GM18498 (cell line): Measurements from ENCODE around the gene MRPL55.

ENCODE experiments used
- ATAC-seq: cut with Tn5 transposase; IDR thresholded peaks from one replicate; pipeline ENCODE4 v1.9.1; 2021; ENCODE audit warnings: mild to moderate bottlenecking, moderate library complexity; ENCODE audit not compliant: unreplicated experiment

The MRPL55 gene

DNA sequence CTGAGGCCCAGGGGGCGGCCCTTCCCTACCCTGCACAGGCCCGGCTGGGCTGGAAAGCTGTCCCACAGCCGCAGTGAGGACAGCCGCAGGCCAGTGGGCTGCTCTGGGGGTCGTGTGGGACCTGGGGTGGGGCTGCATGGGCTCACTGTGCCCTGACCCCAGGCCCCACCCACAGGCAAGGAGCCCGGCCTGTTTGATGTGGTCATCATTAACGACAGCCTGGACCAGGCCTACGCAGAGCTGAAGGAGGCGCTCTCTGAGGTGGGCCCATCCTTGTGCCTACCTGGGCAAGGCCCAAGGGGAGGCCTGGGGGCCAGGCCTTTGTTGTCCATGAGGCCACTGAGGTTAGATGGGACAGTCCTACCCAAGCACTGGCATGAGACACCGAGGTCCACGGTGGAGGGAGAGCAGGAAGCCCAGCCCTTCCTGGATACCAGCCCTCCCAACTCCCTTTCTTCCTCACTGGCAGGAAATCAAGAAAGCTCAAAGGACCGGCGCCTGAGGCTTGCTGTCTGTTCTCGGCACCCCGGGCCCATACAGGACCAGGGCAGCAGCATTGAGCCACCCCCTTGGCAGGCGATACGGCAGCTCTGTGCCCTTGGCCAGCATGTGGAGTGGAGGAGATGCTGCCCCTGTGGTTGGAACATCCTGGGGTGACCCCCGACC lies 39.2 kb upstream of the MRPL55 start:
- no peak for ATAC-seq

DNA sequence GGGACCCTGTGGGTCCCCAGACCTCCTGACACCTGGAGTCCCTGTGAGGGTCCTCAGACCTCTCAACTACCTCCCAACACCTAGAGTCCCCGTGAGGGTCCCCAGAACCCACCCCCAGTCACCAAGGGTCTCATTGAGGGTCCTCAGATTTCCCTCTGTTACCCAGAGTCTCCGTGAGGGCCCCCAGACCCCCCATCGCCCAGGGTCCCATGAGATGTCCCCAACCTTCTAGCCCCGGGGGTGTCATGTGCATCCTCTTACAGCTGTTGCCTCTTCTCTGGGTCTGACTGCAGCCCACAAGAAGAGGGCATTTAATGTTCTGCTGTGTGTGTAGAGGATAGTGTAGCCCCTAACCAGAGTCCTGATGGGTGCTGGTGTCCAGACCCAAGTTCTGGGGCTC lies 38.7 kb upstream of the MRPL55 start:
- no peak for ATAC-seq

DNA sequence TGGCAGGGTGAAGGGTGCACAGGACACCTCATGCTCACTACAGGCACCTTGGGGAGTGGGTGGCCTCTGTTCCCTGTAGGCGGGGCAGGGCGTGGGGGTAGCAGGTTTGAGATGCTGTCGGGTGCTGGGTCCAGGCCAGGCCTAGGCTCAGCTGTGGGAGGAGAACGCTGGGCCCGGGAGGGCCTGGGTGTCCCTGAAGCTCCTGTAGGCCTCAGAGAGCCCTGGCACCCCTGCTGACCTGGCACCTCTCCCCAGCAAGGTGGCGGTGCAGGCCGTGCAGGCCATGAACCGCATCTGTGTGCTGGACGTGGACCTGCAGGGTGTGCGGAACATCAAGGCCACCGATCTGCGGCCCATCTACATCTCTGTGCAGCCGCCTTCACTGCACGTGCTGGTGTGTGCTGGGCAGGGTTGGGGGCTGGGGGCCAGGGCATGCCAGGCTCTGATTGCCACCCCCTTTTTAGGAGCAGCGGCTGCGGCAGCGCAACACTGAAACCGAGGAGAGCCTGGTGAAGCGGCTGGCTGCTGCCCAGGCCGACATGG lies 38.1 kb upstream of the MRPL55 start:
- ATAC-seq, result no peak

DNA sequence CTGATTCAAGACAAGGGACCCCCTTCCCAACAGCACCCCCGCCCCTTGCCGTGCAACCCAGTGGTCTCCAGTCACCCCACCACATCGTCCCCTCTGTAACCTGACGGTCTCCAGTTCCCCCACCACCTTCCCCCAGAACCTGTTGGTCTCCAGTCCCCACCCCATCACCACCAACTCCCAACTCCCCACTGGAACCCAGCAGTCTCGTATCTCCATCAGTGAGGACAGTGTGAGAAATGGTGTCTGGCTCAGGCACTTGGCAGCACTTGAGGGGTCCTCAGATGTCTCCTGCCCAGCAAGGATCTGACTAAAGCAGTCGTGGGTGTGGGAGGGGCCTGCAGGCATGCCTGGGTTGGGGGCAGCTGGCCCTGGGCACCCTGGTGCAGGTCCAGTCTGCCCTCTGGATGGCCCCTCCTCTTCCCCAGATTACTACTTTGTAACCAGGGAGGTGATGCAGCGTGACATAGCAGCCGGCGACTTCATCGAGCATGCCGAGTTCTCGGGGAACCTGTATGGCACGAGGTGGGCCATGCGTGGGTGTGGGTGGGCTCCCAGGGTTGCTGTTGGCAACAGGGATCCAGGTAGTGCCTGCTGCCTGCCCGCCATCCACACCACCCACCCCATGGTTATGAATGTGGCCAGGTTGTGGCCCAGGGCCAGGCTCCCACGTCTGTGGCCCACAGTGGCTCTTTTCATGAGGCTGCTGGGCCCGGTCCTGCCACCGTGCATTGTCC lies 37.5 kb upstream of the MRPL55 start:
- no peak for ATAC-seq

DNA sequence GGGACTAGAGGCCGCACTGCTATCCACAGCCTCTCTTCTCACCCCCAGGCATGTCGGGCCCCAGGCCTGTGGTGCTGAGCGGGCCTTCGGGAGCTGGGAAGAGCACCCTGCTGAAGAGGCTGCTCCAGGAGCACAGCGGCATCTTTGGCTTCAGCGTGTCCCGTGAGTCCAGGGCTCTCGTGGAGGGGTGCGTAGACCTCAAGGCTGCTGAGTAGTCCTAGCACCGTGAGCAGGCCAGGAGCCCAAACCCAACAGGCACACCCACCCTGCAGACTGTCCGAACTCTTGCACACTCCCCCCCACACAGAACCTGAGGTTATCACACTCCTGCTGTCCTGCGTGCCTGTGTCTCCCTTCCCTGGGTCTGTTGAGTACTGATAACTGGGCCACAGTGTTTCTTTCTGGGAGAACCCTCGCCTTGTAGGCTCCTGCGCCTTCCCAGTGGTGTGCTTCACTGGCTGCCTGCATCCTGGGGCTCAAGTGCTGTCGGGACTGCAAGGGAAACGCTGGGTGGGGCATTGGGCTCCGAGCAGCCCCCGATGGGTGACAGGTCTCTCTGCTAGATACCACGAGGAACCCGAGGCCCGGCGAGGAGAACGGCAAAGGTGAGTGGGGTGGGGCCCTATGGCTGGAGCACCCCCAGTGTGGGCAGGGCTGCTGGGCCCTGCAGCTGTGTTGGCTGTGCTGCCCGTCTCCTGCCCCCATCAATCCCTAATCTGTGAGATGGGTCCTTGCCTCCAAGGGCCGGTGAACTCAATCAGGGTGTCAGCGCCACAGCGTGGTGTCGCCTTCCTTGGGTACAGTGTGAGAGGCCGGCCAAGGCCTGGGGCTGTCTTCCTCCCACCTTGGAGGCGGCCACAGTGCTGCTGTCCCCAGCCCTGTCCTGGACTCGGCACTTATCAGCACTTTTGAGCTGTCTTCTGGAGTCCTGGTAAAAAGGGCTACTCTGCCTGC lies 36.6 kb upstream of the MRPL55 start:
- ATAC-seq, result no peak

DNA sequence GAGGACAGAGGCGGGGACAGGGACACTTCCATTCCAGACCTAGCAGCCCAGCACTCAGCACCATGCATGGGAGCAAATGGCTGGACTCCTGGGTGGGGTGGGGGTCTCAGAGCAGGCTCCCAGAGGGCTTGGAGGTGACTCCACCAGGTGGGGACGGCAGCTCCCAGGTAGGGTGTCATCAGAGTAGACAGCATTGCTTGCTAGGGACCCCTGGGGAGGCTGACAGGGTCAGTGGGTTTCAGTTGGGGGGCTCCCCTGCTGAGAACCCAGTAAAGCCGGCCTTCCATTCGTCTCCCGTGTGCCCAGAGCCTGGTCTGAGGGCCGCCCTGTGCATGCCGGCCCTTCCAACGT lies 35.9 kb upstream of the MRPL55 start:
- no peak for ATAC-seq

DNA sequence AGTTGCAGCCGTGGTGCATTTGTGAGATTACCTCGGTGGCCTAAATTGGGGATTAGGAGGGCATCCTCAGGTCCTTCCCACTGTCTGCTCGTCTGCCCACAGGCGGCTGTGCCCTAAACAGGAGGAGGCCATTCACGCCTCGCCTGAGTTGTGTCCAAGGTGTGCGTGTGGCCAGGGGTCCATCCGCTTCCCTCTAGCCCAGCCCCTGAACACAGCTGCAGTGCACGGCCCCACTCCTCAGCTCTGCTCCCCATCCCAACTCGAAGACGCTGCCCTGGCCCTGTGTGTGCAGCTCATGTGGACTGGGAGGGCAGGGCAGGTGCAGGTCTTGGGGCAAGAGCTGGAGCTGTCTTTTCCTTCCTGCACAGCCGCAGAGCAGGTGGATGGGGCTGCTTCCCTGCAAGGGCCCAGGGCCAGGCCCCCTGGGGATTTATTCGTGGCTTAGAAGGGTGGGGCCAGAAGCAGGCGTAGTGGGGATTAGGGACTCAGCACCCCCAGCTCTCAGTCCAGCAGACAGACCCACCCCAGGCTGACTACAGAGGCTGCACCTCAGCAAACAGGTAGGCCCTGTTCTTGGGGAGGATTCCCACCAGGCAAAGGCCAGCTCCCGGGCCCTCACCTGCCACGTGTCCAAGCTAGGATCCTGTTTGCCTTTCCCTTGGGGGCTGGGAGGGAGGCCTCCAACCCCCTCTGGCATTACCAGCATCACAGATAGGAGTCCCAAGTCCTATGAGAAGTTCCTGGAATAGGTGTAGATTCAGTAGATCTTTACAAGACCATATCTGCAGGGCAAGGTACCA lies 35.3 kb upstream of the MRPL55 start:
- ATAC-seq, result no peak

DNA sequence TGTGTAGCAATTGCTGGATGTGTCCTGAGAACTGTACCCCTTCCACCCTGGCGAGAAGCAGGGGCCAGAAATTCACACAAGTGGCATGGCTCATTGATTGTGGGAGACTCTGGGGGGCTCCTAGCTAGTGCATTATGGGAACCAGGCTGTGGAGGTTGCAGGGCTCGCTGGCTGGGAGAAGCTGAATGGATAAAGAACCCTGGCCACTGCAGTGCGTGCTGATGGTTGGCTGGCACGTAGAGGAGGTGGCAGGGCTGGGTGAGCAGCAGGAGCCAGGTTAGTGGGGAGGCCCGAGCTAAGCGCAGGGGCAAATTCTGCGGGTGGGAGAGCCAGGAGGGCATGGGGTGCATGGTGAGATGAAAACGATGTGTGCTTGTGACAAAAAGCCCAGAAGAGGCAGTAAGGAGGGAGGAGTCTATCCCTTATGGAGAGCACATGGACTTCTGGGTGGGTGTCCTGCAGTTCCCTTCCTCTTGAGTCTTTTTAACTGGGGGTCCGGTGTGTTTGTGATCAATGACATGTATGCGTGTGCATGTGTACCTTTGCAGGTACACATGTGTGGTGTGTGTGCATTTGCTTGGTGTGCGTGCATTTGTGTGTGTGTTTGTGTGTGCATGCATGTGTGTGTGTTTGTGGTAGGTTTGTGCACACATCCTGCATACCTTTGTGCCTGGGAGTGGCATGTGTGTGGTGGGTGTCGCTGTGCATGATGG lies 34.5 kb upstream of the MRPL55 start:
- no peak for ATAC-seq

DNA sequence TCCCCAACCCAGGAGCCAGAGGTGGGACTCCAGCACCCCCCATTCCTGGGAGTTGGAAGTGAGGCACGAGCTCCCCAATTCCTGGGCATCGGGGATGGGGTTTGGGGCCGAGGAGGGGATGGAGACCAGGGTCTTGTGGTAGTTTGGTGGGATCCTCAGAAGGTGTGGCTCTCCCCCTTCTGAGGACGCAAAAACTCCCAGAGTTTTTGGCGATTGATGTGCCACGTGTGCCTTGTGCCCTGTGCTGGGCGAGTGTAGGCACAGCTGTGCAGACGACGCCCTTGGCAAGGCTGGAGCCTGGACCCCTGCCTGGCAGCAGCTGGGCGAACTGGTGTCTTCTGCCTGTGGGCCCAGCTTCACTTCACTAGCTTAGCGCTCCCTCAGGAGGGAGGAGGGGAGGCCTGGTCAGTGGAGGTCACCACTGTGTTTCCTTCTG lies 33.6 kb upstream of the MRPL55 start:
- ATAC-seq, result no peak

DNA sequence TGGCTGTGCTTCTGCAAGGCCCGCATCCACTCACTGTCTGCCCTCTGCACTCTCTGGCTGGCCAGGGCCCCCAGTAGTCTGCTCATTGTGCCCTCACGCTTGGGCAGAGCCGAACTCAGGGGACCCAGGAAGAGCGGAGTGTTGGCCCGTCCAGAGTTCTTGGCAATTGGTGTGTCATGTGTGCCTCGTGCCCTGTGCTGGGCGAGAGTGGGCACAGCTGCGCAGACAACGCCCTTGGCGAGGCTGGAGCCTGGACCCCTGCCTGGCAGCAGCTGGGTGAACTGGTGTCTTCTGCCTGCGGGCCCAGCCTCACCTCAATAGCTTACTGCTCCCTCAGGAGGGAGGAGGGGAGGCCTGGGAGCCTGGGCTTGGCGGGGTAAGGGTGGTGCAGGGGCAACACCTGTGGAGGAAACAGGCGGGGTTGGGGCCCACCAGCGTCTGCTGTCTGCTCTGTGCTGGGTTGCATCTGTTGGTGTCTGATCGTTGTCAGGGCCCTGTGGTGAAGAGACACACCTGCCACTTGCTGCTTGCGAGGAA lies 33.1 kb upstream of the MRPL55 start:
- ATAC-seq, result no peak

DNA sequence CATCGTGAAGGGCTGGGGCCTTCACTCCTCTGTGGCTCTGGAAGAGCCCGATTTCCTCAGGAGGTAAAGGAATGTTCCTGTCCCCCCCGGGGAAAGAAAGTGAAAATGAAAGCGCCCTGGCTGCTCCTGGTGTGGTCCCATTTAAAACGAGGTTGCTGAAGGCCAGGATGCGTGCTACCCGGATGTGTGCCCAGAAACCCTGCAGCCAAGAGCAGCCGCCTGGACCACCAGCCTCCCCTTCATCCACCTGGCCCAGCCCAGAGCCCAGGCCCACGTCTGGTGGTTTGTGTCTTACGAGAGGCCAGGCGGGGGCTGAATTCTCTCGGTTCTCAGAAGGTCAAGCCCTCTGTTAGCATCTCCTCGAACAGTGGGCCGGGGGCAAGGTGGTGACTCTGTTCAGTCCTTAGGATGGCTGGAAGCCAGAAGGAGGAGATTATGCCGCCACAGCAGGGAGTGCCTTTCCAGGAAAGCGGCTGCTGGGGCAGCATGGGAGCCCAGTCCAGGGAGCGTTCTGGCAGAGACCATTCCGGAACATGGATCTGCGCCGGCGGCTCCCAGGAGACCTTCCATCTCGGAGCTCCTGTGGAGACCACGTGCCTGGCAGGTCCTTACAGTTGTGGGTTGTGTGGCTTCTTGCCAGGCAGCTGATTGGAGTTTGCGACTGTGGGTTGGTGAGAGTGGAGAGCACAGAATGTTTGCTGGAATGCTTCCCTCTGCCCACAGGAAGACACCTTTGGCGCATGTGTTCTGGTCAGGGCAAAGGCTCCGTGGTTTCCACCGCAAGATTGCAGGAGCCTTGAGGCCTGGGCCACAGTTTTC lies 32.3 kb upstream of the MRPL55 start:
- no peak for ATAC-seq

DNA sequence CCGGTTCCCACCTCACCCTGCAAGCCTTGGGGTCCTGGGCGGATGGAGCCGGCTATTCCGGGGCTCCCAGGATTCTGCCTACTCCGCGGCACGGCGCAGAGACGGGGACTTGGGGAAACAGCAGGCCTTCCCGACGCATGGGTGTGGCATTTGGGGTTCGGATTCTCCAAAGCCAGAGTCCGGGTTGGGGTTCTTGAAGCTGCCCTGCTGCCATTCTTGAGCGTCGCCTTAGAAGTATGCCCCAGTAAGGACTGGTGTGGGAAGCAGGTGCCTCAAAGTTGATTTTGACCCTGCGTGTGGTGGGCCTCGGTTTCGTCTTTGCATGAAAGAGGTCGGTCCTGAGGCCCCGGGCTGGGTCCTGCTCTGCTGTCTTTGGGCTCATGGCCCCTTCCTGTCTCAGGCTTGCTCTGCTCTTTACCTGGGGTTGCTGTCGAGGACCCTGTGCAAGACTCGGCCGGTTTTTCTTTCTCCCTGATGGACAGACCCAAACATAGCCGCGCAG lies 31.7 kb upstream of the MRPL55 start:
- ATAC-seq, result no peak

DNA sequence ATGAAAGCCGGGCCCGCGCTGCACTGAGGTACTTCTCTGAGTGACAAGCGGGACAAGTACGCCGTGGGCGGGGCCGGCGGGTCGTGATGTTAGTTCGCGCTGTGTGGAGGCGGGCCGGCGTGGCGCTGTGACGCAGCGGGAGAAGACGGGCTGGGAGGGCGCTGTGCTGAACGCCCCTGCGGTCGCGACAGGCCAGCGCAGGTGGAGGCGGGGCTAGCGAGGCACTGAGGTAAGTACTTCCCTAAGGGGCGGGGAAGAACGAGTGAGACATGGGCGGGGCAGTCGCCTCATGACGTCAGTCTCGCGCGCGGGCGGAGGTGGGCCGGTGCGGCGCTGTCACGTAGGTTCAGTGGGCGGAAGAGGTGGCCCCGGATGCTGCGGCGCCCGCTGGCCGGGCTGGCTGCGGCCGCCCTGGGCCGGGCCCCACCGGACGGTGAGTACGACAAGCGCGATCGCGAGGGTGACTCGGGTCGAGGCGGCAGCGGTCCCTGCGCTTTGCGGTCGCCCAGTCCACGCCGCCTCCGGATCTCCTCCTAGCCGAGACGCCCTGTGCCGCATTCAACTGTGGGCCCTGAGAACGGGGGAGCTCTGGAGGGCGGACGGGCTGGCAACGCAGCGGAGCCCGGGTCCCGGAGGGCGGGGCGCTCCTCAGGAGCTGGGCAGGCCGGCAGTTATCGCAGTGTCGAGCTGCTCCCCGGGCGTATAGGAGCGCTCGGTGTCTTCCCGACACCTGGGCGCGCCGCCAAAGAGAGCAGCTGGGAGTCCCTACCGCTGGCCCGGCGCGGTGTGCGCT lies 31.0 kb upstream of the MRPL55 start, which contains the start of gene GUK1:
GUK1 (plus strand) TSS at position 349 of the 793 bp plus-strand sequence; CDS start at position 373, 24 bp downstream.
- ATAC-seq, result peak; percentile 93

DNA sequence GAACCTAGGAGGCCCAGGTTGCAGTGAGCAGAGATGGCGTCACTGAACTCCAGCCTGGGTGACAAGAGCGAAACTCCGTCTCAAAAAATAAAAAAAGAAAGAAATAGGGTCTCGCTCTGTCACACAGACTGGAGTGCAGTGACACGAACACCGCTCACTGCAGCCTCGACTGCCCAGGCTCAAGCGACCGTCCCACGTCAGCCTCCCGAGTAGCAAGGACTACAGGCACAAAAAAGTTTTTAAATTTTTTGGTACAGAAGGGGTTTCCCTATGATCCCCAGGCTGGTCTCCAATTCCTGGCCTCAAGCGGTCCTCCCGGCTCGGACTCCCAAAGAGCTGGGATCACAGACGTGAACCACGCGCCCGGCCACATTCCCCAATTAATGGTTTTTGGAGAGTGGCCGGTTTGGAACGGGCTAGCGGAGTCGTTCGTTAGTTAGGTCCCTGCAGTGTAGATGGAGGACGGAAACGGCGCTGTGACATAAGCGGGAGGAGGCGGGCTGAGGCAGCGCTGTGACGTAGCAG lies 30.4 kb upstream of the MRPL55 start:
- no peak for ATAC-seq

DNA sequence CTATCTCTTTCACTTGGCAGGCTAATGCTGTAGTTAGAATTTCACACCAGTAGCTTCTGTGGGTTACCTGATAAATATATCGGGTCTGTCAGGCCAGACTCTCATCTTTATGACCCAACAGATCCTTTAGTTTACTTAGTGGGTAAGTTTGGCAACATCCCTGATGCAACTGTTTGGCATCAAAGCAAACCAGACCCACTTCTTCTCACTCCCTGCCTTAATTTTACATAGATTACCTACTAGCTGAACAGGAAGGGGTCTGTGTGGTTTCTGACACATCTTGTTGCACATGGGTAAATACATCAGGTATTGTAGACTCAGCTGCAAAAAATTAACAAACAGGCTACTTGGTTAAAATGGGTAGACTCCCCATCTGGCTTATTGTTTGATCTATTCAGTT lies 27.8 kb upstream of the MRPL55 start:
- ATAC-seq, result no peak

DNA sequence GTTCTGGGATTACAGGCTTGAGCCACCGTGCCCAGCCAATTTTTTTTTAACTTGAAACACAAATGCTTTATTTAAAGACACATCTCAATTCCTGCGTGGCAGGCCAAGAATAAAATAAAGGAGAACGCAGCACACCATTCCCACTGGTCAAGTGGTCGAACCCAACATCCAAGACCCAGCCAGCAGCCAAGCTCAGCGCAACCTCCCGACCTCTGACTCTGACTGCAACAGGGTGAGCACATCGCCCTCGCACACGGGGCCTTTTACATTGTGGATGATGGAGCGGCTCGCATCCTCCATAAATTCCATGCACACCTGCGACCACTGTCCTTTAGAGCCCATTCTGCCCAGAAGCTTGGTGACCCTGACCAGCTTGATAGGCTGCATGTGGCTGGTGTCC lies 25.5 kb upstream of the MRPL55 start:
- no peak for ATAC-seq

DNA sequence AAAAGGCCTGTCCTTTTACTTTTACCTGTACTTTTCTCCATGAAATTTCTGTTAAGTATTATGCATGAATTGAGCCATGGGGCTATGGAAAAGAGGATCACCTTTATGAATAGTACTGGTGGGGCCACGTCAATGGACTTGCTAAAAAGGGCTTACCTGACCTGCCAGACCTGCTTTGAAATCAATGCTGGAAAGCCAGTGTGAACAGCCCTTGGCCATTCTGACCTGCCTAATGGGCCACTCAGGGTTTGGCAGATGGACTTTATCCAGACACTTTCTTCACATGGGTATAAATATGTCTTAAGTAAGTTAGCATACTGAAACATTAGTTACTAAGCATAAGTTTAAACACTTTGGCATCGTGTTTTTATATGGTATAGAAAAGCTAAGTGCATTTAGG lies 22.7 kb upstream of the MRPL55 start:
- ATAC-seq, result no peak
